DOHH2 (cell line): ENCODE data around the gene RASAL1.
A peak's percentile ranks its signal among the peaks of the same experiment; 100 is the strongest.

ENCODE experiments used
- H3F3A ChIP-seq: fragments of 200-600 bp; sonication (generic), shearing (Covaris generic); 2 replicates; pipeline ENCODE4 v1.6.0; 2016; ENCODE audit warnings: antibody characterized with exemption, mild to moderate bottlenecking; ENCODE audit not compliant: control insufficient read depth, insufficient read depth
- H3K27ac ChIP-seq: fragments of 200-600 bp; sonication (generic); 2 replicates; pipeline ENCODE4 v1.5.1; 2014; ENCODE audit warnings: low read depth, mild to moderate bottlenecking, low read length, moderate library complexity
- H3K27me3 ChIP-seq: fragments of 200-600 bp; sonication (generic); 2 replicates; pipeline ENCODE4 v1.6.1; 2014; ENCODE audit warnings: mild to moderate bottlenecking, low read length, mixed read lengths; ENCODE audit not compliant: control insufficient read depth
- H3K36me3 ChIP-seq: fragments of 200-600 bp; sonication (generic); 2 replicates; pipeline ENCODE4 v1.6.1; 2014; ENCODE audit warnings: mild to moderate bottlenecking, low read length, moderate library complexity, mixed read lengths; ENCODE audit not compliant: control insufficient read depth
- H3K4me1 ChIP-seq: fragments of 200-600 bp; sonication (generic); 2 replicates; pipeline ENCODE4 v1.6.1; 2014; ENCODE audit warnings: mild to moderate bottlenecking, low read length, mixed read lengths; ENCODE audit not compliant: control insufficient read depth
- H3K4me2 ChIP-seq: fragments of 200-600 bp; sonication (generic); 2 replicates; pipeline ENCODE4 v1.6.0; 2014; ENCODE audit warnings: mild to moderate bottlenecking, low read length, moderate library complexity
- H3K4me3 ChIP-seq: fragments of 200-600 bp; sonication (generic); 2 replicates; pipeline ENCODE4 v1.5.1; 2014; ENCODE audit warnings: mild to moderate bottlenecking, low read length, mixed read lengths
- H3K79me2 ChIP-seq: fragments of 200-600 bp; sonication (generic); 2 replicates; pipeline ENCODE4 v1.6.1; 2014; ENCODE audit warnings: mild to moderate bottlenecking, low read length, mixed read lengths; ENCODE audit not compliant: control insufficient read depth
- H3K9me2 ChIP-seq: fragments of 200-600 bp; sonication (generic); replicated peaks from 2 replicates; pipeline ENCODE4 v1.6.1; 2014; ENCODE audit warnings: mild to moderate bottlenecking, low read length, mixed read lengths; ENCODE audit not compliant: control insufficient read depth
- H3K9me3 ChIP-seq: fragments of 200-600 bp; sonication (generic); 2 replicates; pipeline ENCODE4 v1.6.1; 2014; ENCODE audit warnings: antibody characterized with exemption, low read length, mixed read lengths; ENCODE audit not compliant: control insufficient read depth, insufficient read depth
- H4K20me1 ChIP-seq: fragments of 200-600 bp; sonication (generic); 2 replicates; pipeline ENCODE4 v1.6.0; 2014; ENCODE audit warnings: low read depth, mild to moderate bottlenecking, antibody characterized with exemption, low read length, moderate library complexity; ENCODE audit not compliant: control insufficient read depth, insufficient read depth
- EZH2phosphoT487 ChIP-seq: fragments of 200-600 bp; sonication (generic); IDR thresholded peaks from 2 replicates; pipeline ENCODE4 v1.6.1; 2017; ENCODE audit warnings: borderline replicate concordance, mild to moderate bottlenecking, antibody characterized with exemption, low read length, moderate library complexity, mixed read lengths
- TF ChIP-seq, protein P1 (sequence below): fragments of 200-600 bp; sonication (generic); IDR thresholded peaks from one replicate; pipeline ENCODE4 v1.5.1; 2014; ENCODE audit warnings: antibody characterized with exemption, mild to moderate bottlenecking, low read depth, low read length; ENCODE audit not compliant: poor library complexity, severe bottlenecking

The RASAL1 gene

DNA sequence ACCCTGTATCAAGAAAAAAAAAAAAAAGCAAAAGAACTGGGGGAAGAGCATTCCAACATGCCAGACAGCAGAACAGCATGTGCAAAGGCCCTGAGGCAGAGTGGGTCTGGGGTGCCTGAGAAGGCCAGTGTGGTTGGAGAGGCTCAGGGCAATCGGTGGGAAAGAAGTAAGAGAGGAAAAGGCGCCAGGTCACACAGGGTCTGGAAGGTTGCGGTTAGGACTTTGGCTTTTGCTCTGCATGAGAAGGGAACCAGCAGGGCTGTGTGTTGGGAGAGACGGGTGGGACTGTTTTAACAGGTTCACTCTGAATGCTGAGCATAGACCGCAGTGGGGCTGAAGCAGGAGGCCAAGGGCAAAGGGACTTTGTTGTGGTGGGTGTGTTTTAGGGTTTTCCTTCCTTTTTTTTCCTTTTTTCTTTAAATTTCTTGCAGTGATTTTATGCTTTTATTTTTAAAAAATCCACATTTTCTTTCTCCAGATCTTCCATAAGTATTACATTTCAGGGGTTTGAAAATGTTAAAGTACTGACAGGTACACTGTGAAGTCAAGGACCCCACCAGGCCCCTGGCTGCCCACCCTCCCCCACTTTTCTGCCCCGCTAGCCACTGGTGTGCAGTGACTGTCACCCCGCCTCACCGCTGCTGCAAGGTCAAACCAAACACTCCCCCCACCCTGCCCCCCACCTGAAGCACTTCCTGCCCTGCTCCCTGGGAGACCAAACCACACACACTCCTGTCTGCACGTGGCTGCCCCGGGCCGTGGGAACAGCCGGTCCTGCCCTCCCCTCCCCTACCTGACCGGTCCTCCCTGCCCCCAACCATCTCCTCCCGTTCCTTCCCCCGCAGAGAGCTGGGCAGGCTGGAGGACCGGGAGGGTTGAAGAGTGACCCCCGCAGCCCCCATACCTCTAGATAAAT lies 49.1 kb downstream of the RASAL1 start:
- H3K4me2 ChIP-seq, result peak overlapping the region; percentile 98
- peaks cover 95% of the 10 kb centered on the region for H3K79me2 ChIP-seq

DNA sequence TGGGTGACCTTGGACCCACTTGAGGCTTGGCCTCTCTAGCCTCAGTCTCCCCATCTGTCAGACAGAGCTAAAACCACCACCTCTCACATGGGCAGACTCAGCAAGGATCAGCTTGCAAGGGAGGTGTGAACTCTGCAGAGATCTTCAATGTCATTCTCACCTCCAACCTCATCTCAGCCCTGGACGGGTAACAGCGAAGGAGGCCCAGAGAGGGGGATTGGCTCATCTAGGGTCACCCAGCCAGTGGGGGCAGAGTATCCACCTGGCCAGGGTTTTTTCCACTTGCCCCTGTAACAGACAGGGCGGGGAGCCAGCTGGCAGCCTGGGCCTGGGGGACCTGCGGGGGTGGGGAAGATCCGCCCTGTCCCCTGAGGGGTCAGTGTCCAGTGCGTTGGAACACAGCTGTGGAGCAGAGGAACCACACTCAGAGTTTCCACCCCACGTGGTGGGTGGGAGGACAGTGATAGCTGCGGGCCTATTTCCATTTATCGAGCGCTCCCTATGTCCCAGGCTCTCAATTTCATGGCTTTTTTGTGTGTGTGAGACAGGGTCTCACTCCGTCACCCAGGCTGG lies 51.6 kb downstream of the RASAL1 start:
- Histone ChIP-seq H3K27me3 (no peaks in the 10 kb centered on the region), H3K79me2 (peaks cover 95% of the 10 kb centered on the region), H3K36me3 (peaks cover 95% of the 10 kb centered on the region), H3K9me2 (no peaks in the 10 kb centered on the region), H3F3A (peaks cover 83% of the 10 kb centered on the region), H3K4me2 (peak overlapping the region; percentile 98), H3K4me3 (peak overlapping the region; percentile 24), H3K9me3 (no peaks in the 10 kb centered on the region), H4K20me1 (peaks cover 4% of the 10 kb centered on the region; the same call in 1 of the 2 replicates), H3K4me1 (peaks cover 100% of the 10 kb centered on the region), H3K27ac (peak overlapping the region; percentile 97)
- TF ChIP-seq, protein P1, sequence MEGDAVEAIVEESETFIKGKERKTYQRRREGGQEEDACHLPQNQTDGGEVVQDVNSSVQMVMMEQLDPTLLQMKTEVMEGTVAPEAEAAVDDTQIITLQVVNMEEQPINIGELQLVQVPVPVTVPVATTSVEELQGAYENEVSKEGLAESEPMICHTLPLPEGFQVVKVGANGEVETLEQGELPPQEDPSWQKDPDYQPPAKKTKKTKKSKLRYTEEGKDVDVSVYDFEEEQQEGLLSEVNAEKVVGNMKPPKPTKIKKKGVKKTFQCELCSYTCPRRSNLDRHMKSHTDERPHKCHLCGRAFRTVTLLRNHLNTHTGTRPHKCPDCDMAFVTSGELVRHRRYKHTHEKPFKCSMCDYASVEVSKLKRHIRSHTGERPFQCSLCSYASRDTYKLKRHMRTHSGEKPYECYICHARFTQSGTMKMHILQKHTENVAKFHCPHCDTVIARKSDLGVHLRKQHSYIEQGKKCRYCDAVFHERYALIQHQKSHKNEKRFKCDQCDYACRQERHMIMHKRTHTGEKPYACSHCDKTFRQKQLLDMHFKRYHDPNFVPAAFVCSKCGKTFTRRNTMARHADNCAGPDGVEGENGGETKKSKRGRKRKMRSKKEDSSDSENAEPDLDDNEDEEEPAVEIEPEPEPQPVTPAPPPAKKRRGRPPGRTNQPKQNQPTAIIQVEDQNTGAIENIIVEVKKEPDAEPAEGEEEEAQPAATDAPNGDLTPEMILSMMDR, result no peak
- TF ChIP-seq EZH2phosphoT487, result no peak

More for the DNA sequence above, 49.1 kb downstream of the RASAL1 start:
- Histone ChIP-seq H3K9me2 (no peaks in the 10 kb centered on the region), H4K20me1 (no peaks in the 10 kb centered on the region), H3K4me3 (peak overlapping the region; percentile 72), H3K36me3 (peaks cover 95% of the 10 kb centered on the region), H3K9me3 (no peaks in the 10 kb centered on the region), H3F3A (peaks cover 82% of the 10 kb centered on the region), H3K4me1 (peaks cover 100% of the 10 kb centered on the region), H3K27me3 (no peaks in the 10 kb centered on the region), H3K27ac (peak overlapping the region; percentile 97)
- TF ChIP-seq, protein P1, result no peak
- TF ChIP-seq EZH2phosphoT487, result no peak

DNA sequence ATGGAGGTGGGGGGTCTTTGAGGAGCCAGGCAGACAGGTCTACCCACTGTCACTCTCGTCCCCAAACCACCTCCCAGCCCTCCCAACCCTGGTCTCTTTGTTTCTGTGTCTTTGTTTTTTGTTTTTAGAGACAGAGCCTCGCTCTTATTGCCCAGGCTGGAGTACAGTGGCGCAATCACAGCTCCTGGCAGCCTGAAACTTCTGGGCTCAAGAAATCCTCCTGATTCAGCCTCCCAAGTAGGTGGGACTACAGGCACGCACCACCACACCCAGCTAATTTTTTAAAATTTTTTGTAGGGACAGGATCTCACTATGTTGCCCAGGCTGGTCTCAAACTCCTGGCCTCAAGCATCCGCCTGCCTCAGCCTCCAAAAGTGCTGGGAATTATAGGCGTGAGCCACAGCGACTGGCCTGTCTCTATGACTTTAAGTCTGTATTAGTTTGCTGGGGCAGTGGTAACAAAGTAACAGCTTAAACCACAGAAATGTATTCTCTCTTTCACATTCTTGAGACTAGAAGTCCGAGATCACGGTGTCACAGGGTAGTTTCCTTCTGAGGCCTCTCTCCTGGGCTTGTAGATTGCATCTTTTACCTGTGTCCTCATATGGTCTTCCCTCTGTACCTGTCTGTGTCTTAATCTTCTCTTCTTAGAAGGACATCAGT lies 52.9 kb downstream of the RASAL1 start:
- Histone ChIP-seq H3F3A (peaks cover 77% of the 10 kb centered on the region), H3K27ac (peak overlapping the region; percentile 97), H3K27me3 (no peaks in the 10 kb centered on the region), H3K79me2 (peaks cover 94% of the 10 kb centered on the region), H3K36me3 (peaks cover 94% of the 10 kb centered on the region), H3K4me1 (peaks cover 99% of the 10 kb centered on the region), H3K9me3 (no peaks in the 10 kb centered on the region), H3K4me2 (peak overlapping the region; percentile 98), H4K20me1 (peaks cover 4% of the 10 kb centered on the region; the same call in 1 of the 2 replicates), H3K4me3 (no peak overlapping the region), H3K9me2 (no peaks in the 10 kb centered on the region)
- TF ChIP-seq EZH2phosphoT487, result no peak
- TF ChIP-seq, protein P1, result no peak
